Measurements from ENCODE around the gene MSTN.

The MSTN gene

DNA sequence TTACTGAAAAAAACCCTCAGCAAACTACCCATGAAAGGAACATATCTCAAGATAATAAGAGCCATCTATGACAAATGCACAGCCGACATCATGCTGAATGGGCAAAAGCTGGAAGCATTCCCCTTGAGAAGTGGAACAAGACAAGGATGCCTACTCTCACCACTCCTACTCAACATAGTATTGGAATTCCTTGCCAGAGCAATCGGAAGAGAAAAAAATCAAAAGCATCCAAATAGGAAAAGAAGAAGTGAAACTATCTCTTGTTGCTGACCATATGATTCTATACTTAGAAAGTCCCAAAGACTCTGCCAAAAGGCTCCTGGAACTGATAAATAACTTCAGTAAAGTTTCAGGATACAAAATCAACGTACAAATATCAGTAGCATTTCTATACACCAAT lies 40.6 kb upstream of the MSTN start:
- TF ChIP-seq, protein P1, sequence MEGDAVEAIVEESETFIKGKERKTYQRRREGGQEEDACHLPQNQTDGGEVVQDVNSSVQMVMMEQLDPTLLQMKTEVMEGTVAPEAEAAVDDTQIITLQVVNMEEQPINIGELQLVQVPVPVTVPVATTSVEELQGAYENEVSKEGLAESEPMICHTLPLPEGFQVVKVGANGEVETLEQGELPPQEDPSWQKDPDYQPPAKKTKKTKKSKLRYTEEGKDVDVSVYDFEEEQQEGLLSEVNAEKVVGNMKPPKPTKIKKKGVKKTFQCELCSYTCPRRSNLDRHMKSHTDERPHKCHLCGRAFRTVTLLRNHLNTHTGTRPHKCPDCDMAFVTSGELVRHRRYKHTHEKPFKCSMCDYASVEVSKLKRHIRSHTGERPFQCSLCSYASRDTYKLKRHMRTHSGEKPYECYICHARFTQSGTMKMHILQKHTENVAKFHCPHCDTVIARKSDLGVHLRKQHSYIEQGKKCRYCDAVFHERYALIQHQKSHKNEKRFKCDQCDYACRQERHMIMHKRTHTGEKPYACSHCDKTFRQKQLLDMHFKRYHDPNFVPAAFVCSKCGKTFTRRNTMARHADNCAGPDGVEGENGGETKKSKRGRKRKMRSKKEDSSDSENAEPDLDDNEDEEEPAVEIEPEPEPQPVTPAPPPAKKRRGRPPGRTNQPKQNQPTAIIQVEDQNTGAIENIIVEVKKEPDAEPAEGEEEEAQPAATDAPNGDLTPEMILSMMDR (IDR thresholded peaks at IDR 0.05; ENCODE audit: insufficient read depth, low read depth, low read length, missing control alignments): no peak
- DNase-seq (ENCODE audit: low read depth): no peak
- no peak overlapping the region for H3K4me3 ChIP-seq (ENCODE audit: low read depth, low read length)

DNA sequence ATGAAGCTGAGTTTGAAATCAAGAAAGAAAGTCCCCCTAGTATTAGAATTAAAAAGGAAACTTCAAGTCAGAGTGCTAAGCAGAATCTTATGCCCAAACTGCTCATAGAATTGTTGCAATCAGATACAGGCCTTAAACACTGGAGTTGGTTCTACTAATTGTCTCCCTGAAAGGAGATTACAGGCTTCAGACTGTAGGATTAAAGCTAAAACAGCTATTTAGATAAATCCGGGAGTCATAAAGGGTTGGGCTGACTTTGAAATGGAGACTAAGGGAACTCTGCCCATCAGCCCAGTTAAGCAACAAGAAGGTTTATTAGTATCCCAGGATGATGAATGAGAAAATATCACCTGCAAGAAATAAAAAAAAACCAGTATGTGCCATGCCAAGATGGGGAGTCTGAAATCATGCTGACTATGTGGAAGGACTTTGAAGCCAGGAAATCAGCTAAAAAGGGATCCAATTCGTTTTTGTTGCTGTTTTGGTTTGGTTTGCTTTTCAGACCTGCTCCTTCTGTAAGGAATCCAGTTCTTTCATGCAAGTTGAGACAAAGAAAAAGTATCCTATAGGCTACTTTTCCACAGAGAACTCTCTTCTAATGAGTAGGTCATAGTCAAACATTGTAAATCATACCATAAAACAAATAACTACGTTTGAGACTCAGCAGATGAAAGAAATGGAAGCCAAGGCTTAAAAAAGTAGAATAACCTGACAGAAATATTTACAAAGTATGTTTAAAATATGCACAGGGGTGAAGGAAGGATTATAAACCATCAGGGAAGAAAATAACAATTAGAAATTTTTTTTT lies 37.6 kb upstream of the MSTN start:
- no peak overlapping the region for H3K4me3 ChIP-seq (ENCODE audit: low read depth, low read length)
- DNase-seq (ENCODE audit: low read depth): no peak
- TF ChIP-seq, protein P1 (IDR thresholded peaks at IDR 0.05; ENCODE audit: insufficient read depth, low read depth, low read length, missing control alignments): no peak

DNA sequence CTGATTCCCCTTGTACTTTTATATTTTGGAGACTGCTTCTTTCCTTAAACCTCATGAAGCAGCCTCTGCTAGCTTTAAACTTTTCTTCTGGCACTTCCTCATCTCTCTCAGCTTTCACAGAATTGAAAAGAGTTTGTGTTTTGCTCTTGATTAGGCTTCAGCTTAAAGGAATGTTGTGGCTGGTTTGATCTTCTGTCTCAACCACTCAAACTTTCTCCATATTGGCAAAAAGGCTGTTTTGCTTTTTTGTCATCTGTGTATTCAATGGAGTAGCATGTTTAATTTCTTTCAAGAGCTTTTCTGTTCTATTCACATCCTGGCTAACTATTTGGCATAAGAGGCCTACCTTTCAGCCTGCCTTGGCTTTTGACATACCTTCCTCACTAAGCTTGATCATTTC lies 36.3 kb upstream of the MSTN start:
- TF ChIP-seq, protein P1 (IDR thresholded peaks at IDR 0.05; ENCODE audit: insufficient read depth, low read depth, low read length, missing control alignments): no peak
- DNase-seq (ENCODE audit: low read depth): no peak
- H3K4me3 ChIP-seq (ENCODE audit: low read depth, low read length): no peak overlapping the region

DNA sequence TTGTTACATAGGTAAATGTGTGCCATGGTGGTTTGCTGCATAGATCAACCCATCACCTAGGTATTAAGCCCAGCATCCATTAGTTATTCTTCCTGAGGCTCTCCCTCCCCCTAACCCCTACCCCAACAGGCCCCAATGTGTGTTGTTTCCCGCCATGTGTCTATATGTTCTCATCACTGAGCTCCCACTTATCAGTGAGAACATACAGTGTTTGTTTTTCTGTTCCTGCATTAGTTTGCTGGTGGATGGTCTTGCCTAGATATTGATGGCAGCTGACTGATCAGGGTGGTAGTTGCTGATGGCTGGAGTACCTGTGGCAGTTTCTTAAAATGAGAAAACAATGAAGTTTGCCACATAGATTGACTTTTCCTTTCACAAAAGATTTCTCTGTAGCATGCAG lies 34.6 kb upstream of the MSTN start:
- H3K4me3 ChIP-seq (ENCODE audit: low read depth, low read length): no peak overlapping the region
- no peak for DNase-seq (ENCODE audit: low read depth)
- TF ChIP-seq, protein P1 (IDR thresholded peaks at IDR 0.05; ENCODE audit: insufficient read depth, low read depth, low read length, missing control alignments): no peak

DNA sequence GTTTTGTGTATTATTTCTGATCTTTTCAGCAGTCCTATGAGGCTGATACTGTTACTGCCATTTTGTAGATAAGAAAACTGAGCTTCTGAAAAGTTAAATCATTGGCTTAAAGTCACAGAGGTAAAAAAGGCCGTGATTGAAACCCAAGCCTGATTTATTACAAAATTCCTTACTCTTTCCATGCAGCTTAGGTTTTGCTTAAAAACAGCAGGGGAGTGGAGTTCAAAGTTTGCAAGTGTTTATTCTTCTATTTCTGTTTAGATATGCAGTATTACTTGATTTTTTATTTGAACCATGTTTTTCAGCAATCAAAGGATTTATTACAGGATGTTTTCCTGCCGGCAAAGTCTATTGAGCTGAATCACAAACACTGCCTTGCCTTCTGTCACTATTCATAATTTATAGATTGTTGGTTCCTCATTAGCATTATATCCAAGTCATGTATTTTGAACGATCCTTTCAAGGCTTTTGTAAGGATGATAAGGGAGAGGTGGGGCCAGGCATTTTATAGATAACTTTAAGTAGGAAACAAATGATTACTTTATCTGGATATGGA lies 31.9 kb upstream of the MSTN start:
- H3K4me3 ChIP-seq (ENCODE audit: low read depth, low read length): no peak overlapping the region
- TF ChIP-seq, protein P1 (IDR thresholded peaks at IDR 0.05; ENCODE audit: insufficient read depth, low read depth, low read length, missing control alignments): no peak
- DNase-seq (ENCODE audit: low read depth): no peak

DNA sequence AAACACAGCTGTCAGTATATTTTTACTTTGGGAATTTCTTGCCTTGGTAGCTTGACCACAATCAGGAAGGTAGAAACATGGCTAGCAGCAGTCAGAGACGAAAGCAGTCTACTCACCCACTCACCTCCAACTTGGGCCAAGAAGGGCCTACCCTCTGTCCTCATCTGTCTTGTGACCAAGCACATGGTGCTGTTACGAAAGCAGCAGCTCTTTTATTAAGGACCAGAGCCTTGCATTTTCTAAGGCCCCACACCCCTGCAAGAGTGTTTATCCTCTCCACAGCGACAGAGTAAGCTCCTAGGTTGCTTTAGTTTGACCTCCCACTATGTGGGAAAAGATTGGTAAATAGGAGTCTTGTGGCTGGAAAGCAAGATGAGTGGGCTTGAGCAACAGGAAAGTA lies 31.3 kb upstream of the MSTN start:
- no peak for DNase-seq (ENCODE audit: low read depth)
- TF ChIP-seq, protein P1 (IDR thresholded peaks at IDR 0.05; ENCODE audit: insufficient read depth, low read depth, low read length, missing control alignments): no peak
- no peak overlapping the region for H3K4me3 ChIP-seq (ENCODE audit: low read depth, low read length)
